Panc1 (cell line): ENCODE data around the gene GRHL3.

Source experiments
- POLR2AphosphoS5 ChIP-seq: IDR thresholded peaks from 2 replicates; pipeline ENCODE4 v1.6.1; 2012; ENCODE audit warnings: mild to moderate bottlenecking, low read depth, low read length, moderate library complexity
- SIN3A ChIP-seq: IDR thresholded peaks from 2 replicates; pipeline ENCODE4 v1.6.1; 2012; ENCODE audit warnings: low read depth, mild to moderate bottlenecking, low read length, moderate library complexity, borderline replicate concordance; ENCODE audit not compliant: insufficient read depth
- TF ChIP-seq, protein P1 (sequence below): fragments of 450-650 bp; IDR thresholded peaks from 2 replicates; pipeline ENCODE4 v1.5.1; 2017; ENCODE audit warnings: mild to moderate bottlenecking
- TF ChIP-seq, protein P2 (sequence below), 2 experiments: IDR thresholded peaks; 2 replicates each; pipeline ENCODE4 v1.6.1; 2011 to 2012; ENCODE audit warnings: low read depth in 2 of 2, control low read depth in 1 of 2, low read length in 1 of 2, mild to moderate bottlenecking in 1 of 2, moderate library complexity in 1 of 2; ENCODE audit not compliant: insufficient read depth in 1 of 2

DNA sequence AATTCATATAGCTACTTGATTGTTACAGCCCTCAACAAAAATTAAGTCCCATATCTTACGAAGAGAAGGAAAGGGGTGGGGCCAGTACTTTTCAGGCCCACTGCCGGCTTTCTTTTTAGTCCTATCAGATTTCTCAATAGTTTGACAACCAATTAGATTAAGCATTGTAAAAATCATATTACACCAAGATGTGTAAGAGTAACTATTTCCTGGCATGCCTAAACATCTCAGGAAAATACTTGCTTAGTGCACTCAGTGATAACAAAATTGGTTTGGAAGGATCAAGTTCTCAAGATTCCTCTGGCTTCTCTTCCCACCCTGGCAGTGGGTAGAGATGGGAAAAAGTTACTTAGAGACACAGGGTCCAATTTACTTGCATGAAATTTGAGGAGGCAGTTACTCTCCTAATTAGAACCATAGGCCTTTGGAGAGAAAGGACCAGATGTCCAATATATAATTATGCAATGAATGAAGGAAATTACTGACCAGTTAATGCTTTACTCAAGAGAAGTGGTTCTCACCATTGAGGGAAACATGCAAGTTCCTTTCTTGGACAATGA is 64.3 kb downstream of the GRHL3 start:
- TF ChIP-seq, protein P1, sequence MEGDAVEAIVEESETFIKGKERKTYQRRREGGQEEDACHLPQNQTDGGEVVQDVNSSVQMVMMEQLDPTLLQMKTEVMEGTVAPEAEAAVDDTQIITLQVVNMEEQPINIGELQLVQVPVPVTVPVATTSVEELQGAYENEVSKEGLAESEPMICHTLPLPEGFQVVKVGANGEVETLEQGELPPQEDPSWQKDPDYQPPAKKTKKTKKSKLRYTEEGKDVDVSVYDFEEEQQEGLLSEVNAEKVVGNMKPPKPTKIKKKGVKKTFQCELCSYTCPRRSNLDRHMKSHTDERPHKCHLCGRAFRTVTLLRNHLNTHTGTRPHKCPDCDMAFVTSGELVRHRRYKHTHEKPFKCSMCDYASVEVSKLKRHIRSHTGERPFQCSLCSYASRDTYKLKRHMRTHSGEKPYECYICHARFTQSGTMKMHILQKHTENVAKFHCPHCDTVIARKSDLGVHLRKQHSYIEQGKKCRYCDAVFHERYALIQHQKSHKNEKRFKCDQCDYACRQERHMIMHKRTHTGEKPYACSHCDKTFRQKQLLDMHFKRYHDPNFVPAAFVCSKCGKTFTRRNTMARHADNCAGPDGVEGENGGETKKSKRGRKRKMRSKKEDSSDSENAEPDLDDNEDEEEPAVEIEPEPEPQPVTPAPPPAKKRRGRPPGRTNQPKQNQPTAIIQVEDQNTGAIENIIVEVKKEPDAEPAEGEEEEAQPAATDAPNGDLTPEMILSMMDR = no peak
- TF ChIP-seq, protein P2, sequence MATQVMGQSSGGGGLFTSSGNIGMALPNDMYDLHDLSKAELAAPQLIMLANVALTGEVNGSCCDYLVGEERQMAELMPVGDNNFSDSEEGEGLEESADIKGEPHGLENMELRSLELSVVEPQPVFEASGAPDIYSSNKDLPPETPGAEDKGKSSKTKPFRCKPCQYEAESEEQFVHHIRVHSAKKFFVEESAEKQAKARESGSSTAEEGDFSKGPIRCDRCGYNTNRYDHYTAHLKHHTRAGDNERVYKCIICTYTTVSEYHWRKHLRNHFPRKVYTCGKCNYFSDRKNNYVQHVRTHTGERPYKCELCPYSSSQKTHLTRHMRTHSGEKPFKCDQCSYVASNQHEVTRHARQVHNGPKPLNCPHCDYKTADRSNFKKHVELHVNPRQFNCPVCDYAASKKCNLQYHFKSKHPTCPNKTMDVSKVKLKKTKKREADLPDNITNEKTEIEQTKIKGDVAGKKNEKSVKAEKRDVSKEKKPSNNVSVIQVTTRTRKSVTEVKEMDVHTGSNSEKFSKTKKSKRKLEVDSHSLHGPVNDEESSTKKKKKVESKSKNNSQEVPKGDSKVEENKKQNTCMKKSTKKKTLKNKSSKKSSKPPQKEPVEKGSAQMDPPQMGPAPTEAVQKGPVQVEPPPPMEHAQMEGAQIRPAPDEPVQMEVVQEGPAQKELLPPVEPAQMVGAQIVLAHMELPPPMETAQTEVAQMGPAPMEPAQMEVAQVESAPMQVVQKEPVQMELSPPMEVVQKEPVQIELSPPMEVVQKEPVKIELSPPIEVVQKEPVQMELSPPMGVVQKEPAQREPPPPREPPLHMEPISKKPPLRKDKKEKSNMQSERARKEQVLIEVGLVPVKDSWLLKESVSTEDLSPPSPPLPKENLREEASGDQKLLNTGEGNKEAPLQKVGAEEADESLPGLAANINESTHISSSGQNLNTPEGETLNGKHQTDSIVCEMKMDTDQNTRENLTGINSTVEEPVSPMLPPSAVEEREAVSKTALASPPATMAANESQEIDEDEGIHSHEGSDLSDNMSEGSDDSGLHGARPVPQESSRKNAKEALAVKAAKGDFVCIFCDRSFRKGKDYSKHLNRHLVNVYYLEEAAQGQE (IDR thresholded peaks at IDR 0.05; ENCODE audit: insufficient read depth in 1 of 2, low read depth in 2 of 2, low read length in 1 of 2) = no peak
- TF ChIP-seq POLR2AphosphoS5 (no peak), SIN3A (no peak)
